Psoas muscle (tissue), 8 donors: ENCODE results near the gene MAMDC4. TPM values are rescaled to one million over a fixed set of nuclear protein-coding genes. Genes with fewer than 3 reads are reported as not detected.
A peak's percentile ranks its signal among the peaks of the same experiment; 100 is the strongest.

Source experiments
- ATAC-seq, 4 donors: fragments of 200-7000 bp; cut with Tn5 transposase; one replicate each; pipeline ENCODE4 v1.9.1; 2020; ENCODE audit warnings: moderate library complexity in 3 of 4, mild to moderate bottlenecking in 2 of 4
- DNase-seq, 2 donors: peaks; one replicate each; pipeline ENCODE4 v3.0.0-alpha.2; 2020
- H3K27ac ChIP-seq: fragments of 200-600 bp; one replicate; pipeline ENCODE4 v1.8.0; 2022
- H3K27me3 ChIP-seq, 3 donors: fragments of 200-600 bp in 1 of 3; one replicate each; pipeline versions ENCODE4 v1.6.1 to v1.8.0; 2013 to 2022; ENCODE audit warnings: low read length in 2 of 3, mild to moderate bottlenecking in 2 of 3, moderate library complexity in 1 of 3; ENCODE audit not compliant: insufficient read depth in 3 of 3
- H3K36me3 ChIP-seq, 2 donors: fragments of 200-600 bp in 1 of 2; one replicate each; pipeline versions ENCODE4 v1.6.1 to v1.8.0; 2013 to 2022; ENCODE audit warnings: low read depth in 1 of 2, mild to moderate bottlenecking in 1 of 2, moderate library complexity in 1 of 2; ENCODE audit not compliant: insufficient read depth in 1 of 2
- H3K4me1 ChIP-seq: fragments of 200-600 bp; one replicate; pipeline ENCODE4 v1.8.0; 2022
- H3K4me3 ChIP-seq: fragments of 200-600 bp; one replicate; pipeline ENCODE4 v1.8.0; 2022; ENCODE audit warnings: mild to moderate bottlenecking
- H3K9me3 ChIP-seq: fragments of 200-600 bp; one replicate; pipeline ENCODE4 v1.8.0; 2022
- WGBS, 3 donors: extraction: QIAGEN DNeasy Blood & Tissue Kit; methylation state at CpG; one replicate each; pipeline versions ENCODE4 v1.1.6 to v1.1.7; 2013; 5-methylcytosine and 5-hydroxymethylcytosine counted together
- intact Hi-C, 2 donors: fragments of 100-400 bp; cut with DNase I; formaldehyde crosslinking; loops; one replicate each; pipeline versions ENCODE4 v1.11.0 to v1.14.2; 2022
- polyA plus RNA-seq, 3 donors: library from polyadenylated mRNA; stranded (reverse); fragments of 200-250 nt; gene quantifications; one replicate each; pipeline ENCODE4 v1.2.3, GENCODE V29; 2013
- total RNA-seq, 4 donors: library from RNA; stranded (reverse); fragmentation: NEBNext Ultra II Directional in 2 of 4; extraction: Animal tissue kit (Norgen Biotek cat#: 25700) in 2 of 4; gene quantifications; one replicate each; pipeline versions ENCODE4 v1.2.1 to v1.2.4, GENCODE V29; 2021 to 2023
- TF ChIP-seq, protein P1 (sequence below): fragments of 200-600 bp; IDR thresholded peaks from one replicate; pipeline ENCODE4 v1.8.0; 2022; ENCODE audit warnings: antibody characterized with exemption
- donor health status: healthy with polysubstance abuse.
- donor health status: DM: no; HTN: no; CAD: no; lungs with moderate emphysema.
- donor health status: Bipolar disorder and iron deficiency.
- donor health status: healthy.
- donor health status: DM: yes; HTN: yes; CAD: no.
- donor health status: DM: no; HTN: no; CAD: no.
- donor health status: DM: no; HTN: no; CAD: no.
- donor health status: DM: yes; HTN: yes; CAD: no.

MAMDC4 gene
- total and polyA plus RNA-seq, 7 donors: 1.7 to 7.9 (median 2.9) TPM

- TF ChIP-seq, protein P1, sequence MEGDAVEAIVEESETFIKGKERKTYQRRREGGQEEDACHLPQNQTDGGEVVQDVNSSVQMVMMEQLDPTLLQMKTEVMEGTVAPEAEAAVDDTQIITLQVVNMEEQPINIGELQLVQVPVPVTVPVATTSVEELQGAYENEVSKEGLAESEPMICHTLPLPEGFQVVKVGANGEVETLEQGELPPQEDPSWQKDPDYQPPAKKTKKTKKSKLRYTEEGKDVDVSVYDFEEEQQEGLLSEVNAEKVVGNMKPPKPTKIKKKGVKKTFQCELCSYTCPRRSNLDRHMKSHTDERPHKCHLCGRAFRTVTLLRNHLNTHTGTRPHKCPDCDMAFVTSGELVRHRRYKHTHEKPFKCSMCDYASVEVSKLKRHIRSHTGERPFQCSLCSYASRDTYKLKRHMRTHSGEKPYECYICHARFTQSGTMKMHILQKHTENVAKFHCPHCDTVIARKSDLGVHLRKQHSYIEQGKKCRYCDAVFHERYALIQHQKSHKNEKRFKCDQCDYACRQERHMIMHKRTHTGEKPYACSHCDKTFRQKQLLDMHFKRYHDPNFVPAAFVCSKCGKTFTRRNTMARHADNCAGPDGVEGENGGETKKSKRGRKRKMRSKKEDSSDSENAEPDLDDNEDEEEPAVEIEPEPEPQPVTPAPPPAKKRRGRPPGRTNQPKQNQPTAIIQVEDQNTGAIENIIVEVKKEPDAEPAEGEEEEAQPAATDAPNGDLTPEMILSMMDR: no peak
- H3K9me3 ChIP-seq: no peaks in the 10 kb centered on the region
- intact Hi-C loops: loop anchor here in 1 of 2 donors (5.0 kb wide), 1 partner anchor 41 kb away; the partner anchor contains the start of gene FBXW5
- no peaks in the 10 kb centered on the region for H3K27me3 ChIP-seq
- DNase-seq (no peak), ATAC-seq (peak in 2 of 4 donors; percentile 21 to 29)
- peaks cover 25% of the 10 kb centered on the region for H3K4me1 ChIP-seq
- no peak overlapping the region for H3K4me3 ChIP-seq
- H3K27ac ChIP-seq: peak overlapping the region; percentile 92
- 47 to 72% (median 54%) methylated on average over 13 of the region's 13 CpGs for WGBS, 3 donors
- H3K36me3 ChIP-seq: peaks cover 0 to 28% of the 10 kb centered on the region in 2 donors
Observed at GRCh38 chr9:136900988-136901515, 48.9 kb downstream of the MAMDC4 start.

GRCh38 chr9:136901516-136902258 lies 49.5 kb downstream of the MAMDC4 start:
- intact Hi-C loops: loop anchor here in 1 of 2 donors (2.0 to 5.0 kb wide), 2 partner anchors 27 to 41 kb away; partner anchors contain the start of gene FBXW5
- peak overlapping the region; percentile 19 for H3K4me3 ChIP-seq
- DNase-seq (peak in 1 of 2 donors; percentile 67), ATAC-seq (peak; percentile 43 to 67 (median 61))
- H3K4me1 ChIP-seq: peaks cover 25% of the 10 kb centered on the region
- H3K9me3 ChIP-seq: no peaks in the 10 kb centered on the region
- WGBS, 3 donors: 24 to 54% (median 40%) methylated on average over 20 of the region's 20 CpGs
- peaks cover 0 to 35% of the 10 kb centered on the region in 2 donors for H3K36me3 ChIP-seq
- TF ChIP-seq, protein P1: no peak
- H3K27me3 ChIP-seq: no peaks in the 10 kb centered on the region
- H3K27ac ChIP-seq: peak overlapping the region; percentile 92

- Histone ChIP-seq H3K27me3 (no peaks in the 10 kb centered on the region), H3K4me1 (peaks cover 25% of the 10 kb centered on the region), H3K36me3 (peaks cover 0 to 39% of the 10 kb centered on the region in 2 donors), H3K9me3 (no peaks in the 10 kb centered on the region), H3K27ac (peak overlapping the region; percentile 92), H3K4me3 (peak overlapping the region; percentile 42)
- WGBS, 3 donors: 12 to 25% (median 14%) methylated on average over 15 of the region's 15 CpGs
- DNase-seq (peak; percentile 59 to 79), ATAC-seq (peak; percentile 82 to 97 (median 91))
- intact Hi-C loops: loop anchor here in 1 of 2 donors (2.0 to 5.0 kb wide), 2 partner anchors 26 to 40 kb away; partner anchors contain the start of gene FBXW5
- TF ChIP-seq, protein P1: no peak
Observed at GRCh38 chr9:136902259-136902821, 50.2 kb downstream of the MAMDC4 start.

DNA sequence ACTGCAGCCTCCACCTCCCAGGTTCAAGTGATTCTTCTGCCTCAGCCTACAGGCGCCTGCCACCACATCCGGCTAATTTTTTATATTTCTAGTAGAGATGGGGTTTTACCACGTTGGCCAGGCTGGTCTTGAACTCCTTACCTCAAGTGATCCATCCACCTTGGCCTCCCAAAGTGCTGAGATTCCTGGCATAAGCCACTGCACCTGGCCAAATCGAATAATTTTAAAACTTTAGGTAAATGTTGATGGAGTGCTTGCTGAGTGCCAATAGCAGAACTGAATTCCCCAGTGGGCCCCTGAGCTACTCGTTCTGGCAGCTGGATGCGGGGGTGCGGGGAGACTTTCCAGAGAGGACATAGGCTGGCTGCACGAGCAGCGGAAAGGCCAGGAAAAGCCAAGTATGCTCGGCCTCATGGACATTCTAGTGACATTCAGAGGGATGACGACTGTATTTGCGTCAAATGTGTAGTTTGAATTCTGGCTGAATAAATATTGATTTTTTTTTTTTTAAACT lies 51.0 kb downstream of the MAMDC4 start:
- ATAC-seq (peak in 1 of 4 donors; percentile 21), DNase-seq (no peak)
- peaks cover 0 to 47% of the 10 kb centered on the region in 2 donors for H3K36me3 ChIP-seq
- TF ChIP-seq, protein P1: no peak
- H3K4me3 ChIP-seq: peak overlapping the region; percentile 42
- H3K9me3 ChIP-seq: no peaks in the 10 kb centered on the region
- no peaks in the 10 kb centered on the region for H3K27me3 ChIP-seq
- intact Hi-C loops: loop anchor here in 1 of 2 donors (2.0 to 5.0 kb wide), 2 partner anchors 26 to 39 kb away; partner anchors contain the start of gene FBXW5
- peaks cover 25% of the 10 kb centered on the region for H3K4me1 ChIP-seq
- 42 to 54% (median 48%) methylated on average over 12 of the region's 12 CpGs for WGBS, 3 donors
- H3K27ac ChIP-seq: peak overlapping the region; percentile 92
